HUES64 (cell line): ENCODE data around the gene PCLO.

Experiments
- H3K27ac ChIP-seq: 2 replicates; pipeline ENCODE4 v1.7.0; 2013; ENCODE audit warnings: low read depth, low read length, inconsistent platforms
- H3K27me3 ChIP-seq: 2 replicates; pipeline ENCODE4 v1.6.1; 2013; ENCODE audit warnings: mild to moderate bottlenecking, low read length; ENCODE audit not compliant: insufficient read depth
- H3K36me3 ChIP-seq: 2 replicates; pipeline ENCODE4 v1.6.1; 2013; ENCODE audit warnings: mild to moderate bottlenecking, low read length; ENCODE audit not compliant: insufficient read depth
- H3K4me1 ChIP-seq: 2 replicates; pipeline ENCODE4 v1.6.1; 2013; ENCODE audit warnings: mild to moderate bottlenecking, low read length, moderate library complexity; ENCODE audit not compliant: insufficient read depth
- H3K4me3 ChIP-seq: 2 replicates; pipeline ENCODE4 v1.5.1; 2013; ENCODE audit warnings: mild to moderate bottlenecking, low read length, moderate library complexity
- H3K9ac ChIP-seq: 2 replicates; pipeline ENCODE4 v1.6.1; 2013; ENCODE audit warnings: mild to moderate bottlenecking, low read depth, low read length
- H3K9me3 ChIP-seq: 2 replicates; pipeline ENCODE4 v1.6.1; 2013; ENCODE audit warnings: low read depth, low read length; ENCODE audit not compliant: insufficient read depth
- WGBS: fragments of 150-250, 120-280 bp; methylation state at CpG from one replicate; pipeline ENCODE4 v1.1.7; 2013; ENCODE audit warnings: missing lambda C conversion rate; 5-methylcytosine and 5-hydroxymethylcytosine counted together

Gene PCLO

DNA sequence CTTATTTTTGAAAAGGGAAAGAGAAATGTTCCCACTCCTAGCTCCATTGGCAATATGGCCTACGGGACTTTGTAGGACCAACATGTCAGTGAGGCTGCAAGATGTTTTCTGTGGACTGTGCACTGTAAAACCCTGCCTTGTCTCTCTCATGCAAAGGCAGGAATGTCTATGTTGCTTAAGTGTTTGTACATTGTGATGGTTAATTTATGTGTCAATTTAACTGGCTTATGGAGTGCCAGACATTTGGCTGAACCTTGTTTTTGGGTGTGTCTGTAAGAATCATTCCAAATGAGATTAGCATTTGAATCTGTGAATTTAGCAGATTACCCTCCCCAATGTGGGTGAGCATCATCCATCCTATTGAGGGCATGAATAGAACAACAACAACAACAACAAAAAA is 4.1 kb upstream of the PCLO start:
- H3K9me3 ChIP-seq = no peaks in the 10 kb centered on the region
- no peak overlapping the region for H3K4me3 ChIP-seq
- H3K27me3 ChIP-seq = no peaks in the 10 kb centered on the region
- WGBS = 98% methylated on average over 1 of the region's 1 CpG
- H3K36me3 ChIP-seq = no peaks in the 10 kb centered on the region
- H3K27ac ChIP-seq = no peak overlapping the region
- H3K9ac ChIP-seq = no peak overlapping the region
- peaks cover 7% of the 10 kb centered on the region; the same call in 1 of the 2 replicates for H3K4me1 ChIP-seq

DNA sequence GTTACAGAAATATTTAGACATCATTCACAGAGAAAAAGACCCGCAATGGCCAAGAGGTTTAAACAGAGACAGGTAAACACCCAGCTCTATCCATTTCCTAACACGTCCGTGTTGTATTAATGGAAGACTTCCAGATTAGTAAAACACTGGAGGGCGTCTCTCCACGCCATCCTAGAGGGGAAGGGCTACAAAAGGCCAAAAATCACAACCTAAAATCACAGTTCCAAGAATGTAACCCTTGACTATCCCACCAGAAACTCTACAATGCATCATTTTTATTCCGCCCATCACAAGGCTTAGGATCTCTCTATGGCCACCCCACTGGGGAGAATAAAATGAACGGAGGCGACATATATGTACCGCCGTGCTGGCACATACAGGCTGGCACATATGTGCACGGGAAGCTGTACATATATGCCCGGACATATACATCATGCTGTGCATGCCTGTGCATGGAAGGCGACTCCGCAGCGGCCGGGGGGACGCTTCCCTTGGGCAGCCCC is 734 bp downstream of the PCLO start:
- Histone ChIP-seq H3K4me3 (peak overlapping the region; percentile 75), H3K9ac (peak overlapping the region; percentile 69; the same call in 1 of the 2 replicates), H3K36me3 (no peaks in the 10 kb centered on the region), H3K27ac (no peak overlapping the region), H3K9me3 (no peaks in the 10 kb centered on the region), H3K4me1 (peaks cover 18% of the 10 kb centered on the region; the same call in 1 of the 2 replicates), H3K27me3 (no peaks in the 10 kb centered on the region)
- WGBS = 4% methylated on average over 16 of the region's 17 CpGs

DNA sequence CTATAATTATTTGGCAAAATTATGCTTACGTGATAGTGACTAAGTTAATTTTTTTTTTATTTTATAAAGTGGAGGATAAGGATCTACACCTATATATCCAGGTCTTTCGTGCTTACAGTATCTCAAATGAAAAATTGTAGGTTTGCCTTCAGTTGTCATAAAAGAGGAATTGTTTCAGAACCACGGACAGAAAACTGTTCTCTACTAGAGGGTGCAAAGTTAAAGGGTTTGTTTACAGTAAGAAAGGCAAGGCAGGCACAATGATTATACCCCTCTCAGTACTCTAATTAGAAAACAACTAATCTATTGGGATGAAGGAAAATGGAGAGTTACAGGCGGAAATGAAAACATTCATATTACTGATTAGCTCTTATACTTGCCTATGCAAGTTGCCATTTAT is 1.5 kb downstream of the PCLO start:
- H3K27me3 ChIP-seq = no peaks in the 10 kb centered on the region
- peak overlapping the region; percentile 75 for H3K4me3 ChIP-seq
- 71% methylated on average over 3 of the region's 4 CpGs for WGBS
- no peak overlapping the region for H3K27ac ChIP-seq
- H3K9me3 ChIP-seq = no peaks in the 10 kb centered on the region
- peaks cover 18% of the 10 kb centered on the region; the same call in 1 of the 2 replicates for H3K4me1 ChIP-seq
- H3K36me3 ChIP-seq = no peaks in the 10 kb centered on the region
- no peak overlapping the region for H3K9ac ChIP-seq

DNA sequence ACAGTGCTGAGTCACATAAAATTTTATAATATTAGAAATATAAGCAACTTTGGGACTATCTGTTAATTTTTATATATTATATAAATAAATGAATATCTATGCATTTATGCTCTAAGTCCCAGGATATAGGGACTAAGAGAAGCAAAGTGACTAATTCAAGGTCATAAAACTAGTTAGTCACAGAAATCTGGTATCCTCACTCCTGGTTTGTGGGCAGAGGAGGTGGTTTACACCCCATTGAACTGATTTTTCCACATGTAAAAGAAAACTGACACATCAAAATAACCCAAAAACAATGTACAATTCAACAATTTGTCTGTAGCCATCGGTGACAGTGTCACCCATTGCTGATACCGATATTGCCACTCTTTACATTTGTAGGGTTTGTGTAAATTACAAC is 3.0 kb downstream of the PCLO start:
- no peak overlapping the region for H3K9ac ChIP-seq
- 80% methylated on average over 1 of the region's 2 CpGs for WGBS
- H3K9me3 ChIP-seq = no peaks in the 10 kb centered on the region
- no peaks in the 10 kb centered on the region for H3K36me3 ChIP-seq
- peaks cover 18% of the 10 kb centered on the region; the same call in 1 of the 2 replicates for H3K4me1 ChIP-seq
- H3K4me3 ChIP-seq = no peak overlapping the region
- H3K27me3 ChIP-seq = no peaks in the 10 kb centered on the region
- no peak overlapping the region for H3K27ac ChIP-seq

DNA sequence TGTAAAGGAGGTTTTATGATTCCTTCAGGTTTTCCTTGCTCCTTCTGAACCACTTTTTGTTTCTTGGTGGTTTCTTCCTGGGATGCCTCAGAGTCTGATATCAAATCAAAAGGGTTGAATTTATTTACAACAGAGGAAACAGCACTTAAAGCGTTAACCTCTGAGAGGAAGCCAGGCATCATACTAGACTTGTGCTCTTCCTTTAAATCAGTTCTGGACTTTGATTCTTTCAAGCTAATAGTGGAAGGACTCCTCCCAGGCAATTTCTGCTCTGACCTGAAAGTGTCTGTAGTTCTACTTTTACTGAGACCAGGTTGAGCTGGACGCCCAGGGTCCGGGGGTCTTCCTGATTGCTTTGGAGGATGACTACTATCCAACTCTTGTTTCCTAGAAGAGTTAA is 6.7 kb downstream of the PCLO start:
- H3K9ac ChIP-seq = no peak overlapping the region
- WGBS = 88% methylated on average over 3 of the region's 3 CpGs
- H3K36me3 ChIP-seq = no peaks in the 10 kb centered on the region; the same call in 1 of the 2 replicates
- peaks cover 9% of the 10 kb centered on the region for H3K4me1 ChIP-seq
- H3K27ac ChIP-seq = no peak overlapping the region
- no peaks in the 10 kb centered on the region for H3K9me3 ChIP-seq
- no peak overlapping the region for H3K4me3 ChIP-seq
- no peaks in the 10 kb centered on the region for H3K27me3 ChIP-seq

DNA sequence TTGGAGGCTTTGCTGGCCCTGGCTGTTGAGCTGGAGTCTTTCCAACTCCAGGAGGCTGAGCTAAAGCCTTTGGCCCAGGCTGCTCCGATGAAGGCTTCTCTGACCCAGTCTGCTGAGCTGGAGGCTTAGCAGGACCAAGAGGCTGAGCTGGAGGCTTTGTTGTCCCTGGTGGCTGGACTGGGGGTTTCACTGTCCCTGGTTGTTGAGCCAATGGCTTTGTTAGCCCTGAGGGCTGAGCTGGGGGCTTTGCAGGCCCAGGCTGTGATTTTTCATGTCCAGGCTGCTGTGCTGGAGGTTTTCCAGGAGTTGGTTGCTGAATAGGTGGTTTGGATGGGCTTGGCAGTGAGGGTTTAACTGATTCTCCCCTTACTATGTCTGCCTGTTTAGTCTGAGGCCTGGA is 7.3 kb downstream of the PCLO start:
- Histone ChIP-seq H3K27me3 (no peaks in the 10 kb centered on the region), H3K9ac (no peak overlapping the region), H3K36me3 (no peaks in the 10 kb centered on the region; the same call in 1 of the 2 replicates)

DNA sequence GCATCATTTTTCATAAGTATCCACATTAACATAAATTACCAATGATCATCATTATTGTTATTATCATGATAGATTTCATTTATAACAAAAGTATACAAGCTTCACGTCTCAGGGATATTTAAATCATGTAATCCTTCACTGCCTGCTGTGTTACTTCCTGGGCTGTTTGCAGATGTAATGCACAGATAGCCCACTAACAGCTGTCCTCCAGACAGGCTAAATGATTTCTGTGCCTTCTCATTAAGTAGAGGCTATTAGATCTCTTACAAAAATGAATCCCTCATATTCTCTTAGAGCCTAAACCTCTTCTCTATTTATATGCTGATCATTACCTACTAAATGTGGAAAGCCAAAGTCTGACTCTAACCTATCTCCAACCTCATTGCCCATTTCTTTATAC is 9.3 kb downstream of the PCLO start:
- Histone ChIP-seq H3K27ac (no peak overlapping the region), H3K9ac (no peak overlapping the region), H3K36me3 (no peaks in the 10 kb centered on the region; the same call in 1 of the 2 replicates), H3K4me3 (no peak overlapping the region), H3K27me3 (no peaks in the 10 kb centered on the region), H3K9me3 (no peaks in the 10 kb centered on the region), H3K4me1 (peaks cover 26% of the 10 kb centered on the region)
- 67% methylated on average over 1 of the region's 1 CpG for WGBS

More for the DNA sequence above, 7.3 kb downstream of the PCLO start:
- no peak overlapping the region for H3K27ac ChIP-seq
- WGBS = 93% methylated on average over 1 of the region's 1 CpG
- no peak overlapping the region for H3K4me3 ChIP-seq
- H3K4me1 ChIP-seq = peaks cover 10% of the 10 kb centered on the region
- H3K9me3 ChIP-seq = no peaks in the 10 kb centered on the region

DNA sequence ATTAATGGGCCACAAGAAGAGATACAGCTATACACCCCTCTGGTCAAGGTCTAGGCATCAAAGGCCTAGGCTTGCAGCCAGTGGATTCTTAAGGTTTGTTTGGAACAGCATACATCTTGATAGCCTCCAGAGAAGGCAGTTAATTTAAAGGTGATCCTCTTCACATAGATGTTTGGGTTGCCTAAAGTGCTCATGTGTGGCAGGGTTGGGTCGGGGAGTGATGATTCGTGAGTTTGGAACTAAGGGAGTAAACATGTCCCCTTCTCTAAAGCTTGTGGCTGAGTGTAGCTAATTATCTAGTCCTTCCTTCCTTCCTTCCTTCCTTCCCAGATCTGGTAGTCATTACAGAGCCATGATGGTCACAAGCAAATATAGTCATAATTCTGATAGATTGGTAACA is 12.4 kb downstream of the PCLO start:
- Histone ChIP-seq H3K27ac (no peak overlapping the region), H3K27me3 (no peaks in the 10 kb centered on the region), H3K4me3 (no peak overlapping the region), H3K4me1 (peaks cover 36% of the 10 kb centered on the region), H3K9ac (no peak overlapping the region), H3K36me3 (no peaks in the 10 kb centered on the region; the same call in 1 of the 2 replicates), H3K9me3 (no peaks in the 10 kb centered on the region)
- 80% methylated on average over 2 of the region's 2 CpGs for WGBS

DNA sequence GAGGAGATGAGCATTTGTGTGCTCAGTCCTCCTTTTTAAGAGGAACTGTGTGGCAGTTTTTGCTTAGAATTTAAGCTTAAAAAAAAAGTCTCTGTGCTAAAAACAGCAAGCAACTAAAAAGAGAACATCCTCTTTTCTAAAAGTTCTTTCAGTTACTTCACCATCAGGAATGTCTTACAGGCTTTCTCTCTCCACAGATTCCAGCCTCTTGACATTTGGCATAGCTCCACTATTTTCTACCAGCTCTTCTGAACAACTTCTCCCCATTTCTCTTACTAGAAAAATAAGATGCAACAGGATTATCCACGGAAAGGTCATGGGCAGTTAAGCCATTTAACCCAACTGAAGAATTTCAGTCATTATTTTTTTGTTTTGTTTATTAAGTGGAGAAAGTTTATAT is 13.2 kb downstream of the PCLO start:
- Histone ChIP-seq H3K9ac (no peak overlapping the region), H3K4me1 (peaks cover 36% of the 10 kb centered on the region), H3K9me3 (no peaks in the 10 kb centered on the region), H3K4me3 (no peak overlapping the region), H3K36me3 (no peaks in the 10 kb centered on the region; the same call in 1 of the 2 replicates), H3K27me3 (no peaks in the 10 kb centered on the region), H3K27ac (peak overlapping the region; percentile 43)
- 88% methylated on average over 1 of the region's 1 CpG for WGBS

DNA sequence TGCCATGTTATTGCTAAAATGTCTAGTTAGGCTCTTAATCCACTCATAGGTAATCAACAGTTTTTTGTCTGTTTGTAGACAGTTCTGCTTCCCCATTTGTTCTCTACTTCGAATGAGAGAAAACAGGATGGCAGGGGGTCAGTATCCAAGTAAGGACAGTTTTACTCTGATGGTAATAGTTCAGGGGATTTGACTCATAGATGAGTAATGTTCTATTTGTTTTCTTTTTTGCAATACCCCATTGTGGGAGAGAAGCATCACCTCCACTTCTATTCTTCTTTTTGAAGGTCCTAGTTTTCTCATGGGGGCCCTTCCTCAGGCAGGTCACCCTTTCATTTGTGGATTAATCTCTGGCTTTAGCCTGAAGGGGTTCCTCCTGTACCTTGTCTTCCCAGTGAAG is 13.9 kb downstream of the PCLO start:
- 53% methylated on average over 1 of the region's 1 CpG for whole genome bisulfite sequencing

DNA sequence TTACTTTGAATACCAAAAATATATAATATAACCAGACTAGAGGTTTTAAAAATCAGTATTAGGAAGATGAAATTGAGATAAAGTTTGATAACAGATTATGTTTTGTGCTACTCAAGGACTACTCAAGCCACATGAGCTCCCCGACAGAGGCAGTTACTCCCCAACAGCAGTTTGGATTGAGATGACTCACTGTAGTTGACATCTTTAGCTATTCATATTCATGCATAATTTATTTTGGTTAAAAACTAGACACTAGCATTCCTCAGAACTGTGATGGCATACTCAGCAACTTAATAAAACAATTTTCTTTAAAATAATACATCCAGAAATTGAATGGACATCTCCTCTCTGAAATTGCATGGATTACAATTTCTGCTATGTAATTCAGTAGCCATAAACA is 19.6 kb downstream of the PCLO start:
- Histone ChIP-seq H3K27ac (no peak overlapping the region), H3K27me3 (no peaks in the 10 kb centered on the region), H3K9me3 (no peaks in the 10 kb centered on the region), H3K4me1 (peaks cover 35% of the 10 kb centered on the region), H3K4me3 (no peak overlapping the region), H3K36me3 (no peaks in the 10 kb centered on the region), H3K9ac (no peak overlapping the region)
- WGBS = 88% methylated on average over 1 of the region's 1 CpG

More for the DNA sequence above, 13.9 kb downstream of the PCLO start:
- Histone ChIP-seq H3K27me3 (no peaks in the 10 kb centered on the region), H3K36me3 (no peaks in the 10 kb centered on the region; the same call in 1 of the 2 replicates), H3K4me1 (peaks cover 34% of the 10 kb centered on the region), H3K4me3 (no peak overlapping the region), H3K9ac (no peak overlapping the region), H3K9me3 (no peaks in the 10 kb centered on the region), H3K27ac (peak overlapping the region; percentile 43; the same call in 1 of the 2 replicates)

DNA sequence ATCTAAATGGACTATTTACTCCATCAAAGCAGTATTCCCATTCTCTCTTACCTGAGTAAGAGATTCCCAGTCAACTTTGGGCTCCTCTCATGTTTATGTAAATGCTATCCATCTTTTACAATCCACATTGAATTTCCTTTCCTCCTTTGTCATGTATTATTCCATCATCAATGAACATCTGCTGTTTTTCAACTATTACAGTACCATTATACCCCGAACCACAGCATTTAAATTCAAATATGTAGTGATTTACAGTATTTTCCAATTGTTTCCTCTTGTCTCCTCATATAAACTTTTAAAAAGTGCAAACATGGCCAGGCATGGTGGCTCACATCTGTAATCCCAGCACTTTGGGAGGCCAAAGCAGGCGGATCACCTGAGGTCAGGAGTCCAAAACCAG is 20.3 kb downstream of the PCLO start:
- Histone ChIP-seq H3K4me3 (no peak overlapping the region), H3K27ac (no peak overlapping the region), H3K9ac (no peak overlapping the region), H3K27me3 (no peaks in the 10 kb centered on the region), H3K36me3 (no peaks in the 10 kb centered on the region), H3K9me3 (no peaks in the 10 kb centered on the region), H3K4me1 (peaks cover 29% of the 10 kb centered on the region)
- WGBS = 98% methylated on average over 2 of the region's 2 CpGs
